ENCODE results near the gene FOXP4.

GRCh38 chr6:41522780-41523548, 23.2 kb upstream of the FOXP4 start:
- TF ChIP-seq EZH2 (IDR thresholded peaks at IDR 0.05; ENCODE audit: insufficient read depth, poor library complexity, severe bottlenecking): no peak
- TF ChIP-seq EZH2phosphoT487 (IDR thresholded peaks at IDR 0.05; ENCODE audit: insufficient read depth, low read depth): no peak
